GM10847 (cell line): Measurements from ENCODE around the gene AKAP12.

Experiments
- POLR2A ChIP-seq: IDR thresholded peaks from 2 replicates; pipeline ENCODE4 v1.6.1; 2011; ENCODE audit not compliant: insufficient read length; ENCODE audit errors: extremely low read depth

Gene AKAP12

DNA sequence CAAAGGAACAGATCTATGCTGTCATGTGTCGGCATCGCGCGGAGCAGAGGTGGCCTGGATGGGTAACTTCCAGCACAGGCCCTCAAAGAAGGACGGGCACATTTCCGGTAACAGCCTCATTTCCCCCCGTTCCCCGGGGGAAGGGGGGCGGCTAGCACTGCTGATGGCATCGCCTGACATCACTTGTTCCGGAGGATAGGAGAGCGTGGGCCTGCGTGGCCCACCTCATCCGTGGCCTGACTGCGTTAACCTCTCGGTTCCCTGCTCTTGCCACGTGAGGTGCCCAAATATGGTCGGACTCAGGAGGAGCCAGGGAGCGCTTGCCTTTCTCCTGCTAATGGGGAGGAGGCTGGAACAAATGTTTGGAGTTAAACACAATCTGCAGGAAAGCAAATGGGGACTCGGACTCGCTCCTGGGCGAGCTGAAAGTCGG lies at the start of gene AKAP12:
TSS of gene AKAP12 (plus strand) at position 365 of the 433 bp plus-strand sequence. CDS start 596 bp downstream, outside the sequence.
- no peak for TF ChIP-seq POLR2A

GRCh38 chr6:151191527-151191926 lies 48.2 kb upstream of the AKAP12 start:
- TF ChIP-seq POLR2A: no peak

GRCh38 chr6:151196555-151196954 lies 43.2 kb upstream of the AKAP12 start:
- no peak for TF ChIP-seq POLR2A

DNA sequence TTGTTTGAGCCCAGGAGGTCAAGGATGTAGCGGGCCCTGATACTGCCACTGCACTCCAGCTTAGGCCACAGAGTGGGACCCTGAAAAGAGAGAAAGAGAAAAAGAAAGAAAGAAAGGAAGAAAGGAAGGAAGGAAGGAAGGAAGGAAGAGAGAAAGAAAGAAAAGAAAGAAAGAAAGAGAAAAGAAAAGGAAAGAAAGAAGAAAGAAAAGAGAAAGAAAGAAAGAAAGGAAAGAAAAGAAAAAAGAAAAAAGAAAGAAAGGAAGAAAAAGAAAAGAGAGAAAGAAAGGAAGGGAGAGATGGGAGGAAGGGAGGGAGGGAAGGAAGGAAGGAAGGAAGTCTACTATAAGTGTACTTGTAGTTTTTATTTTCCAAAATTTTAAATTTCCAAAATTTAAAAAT lies 42.2 kb upstream of the AKAP12 start:
- TF ChIP-seq POLR2A: no peak

- TF ChIP-seq POLR2A: no peak
Measured at GRCh38 chr6:151199991-151200390, 39.8 kb upstream of the AKAP12 start.

GRCh38 chr6:151205721-151206600 lies 33.8 kb upstream of the AKAP12 start:
- TF ChIP-seq POLR2A: no peak

DNA sequence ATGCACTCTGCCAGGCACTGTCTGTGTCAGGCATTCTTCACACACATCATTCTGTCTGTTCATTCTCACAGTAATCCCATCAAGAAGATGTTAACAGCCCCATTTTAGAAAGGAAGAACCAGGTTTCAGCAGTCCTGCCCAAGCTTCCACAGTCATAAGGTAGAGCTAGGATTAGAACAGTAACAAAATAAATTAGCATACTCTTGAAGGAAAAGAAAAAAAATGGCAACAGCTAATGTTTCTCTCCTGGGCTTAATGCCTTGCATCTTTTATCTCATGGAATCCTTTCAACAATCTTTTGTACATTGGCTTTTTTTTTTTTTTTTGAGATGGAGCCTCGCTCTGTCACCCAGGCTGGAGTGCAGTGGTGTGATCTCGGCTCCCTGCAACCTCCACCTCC lies 32.1 kb upstream of the AKAP12 start:
- no peak for TF ChIP-seq POLR2A

DNA sequence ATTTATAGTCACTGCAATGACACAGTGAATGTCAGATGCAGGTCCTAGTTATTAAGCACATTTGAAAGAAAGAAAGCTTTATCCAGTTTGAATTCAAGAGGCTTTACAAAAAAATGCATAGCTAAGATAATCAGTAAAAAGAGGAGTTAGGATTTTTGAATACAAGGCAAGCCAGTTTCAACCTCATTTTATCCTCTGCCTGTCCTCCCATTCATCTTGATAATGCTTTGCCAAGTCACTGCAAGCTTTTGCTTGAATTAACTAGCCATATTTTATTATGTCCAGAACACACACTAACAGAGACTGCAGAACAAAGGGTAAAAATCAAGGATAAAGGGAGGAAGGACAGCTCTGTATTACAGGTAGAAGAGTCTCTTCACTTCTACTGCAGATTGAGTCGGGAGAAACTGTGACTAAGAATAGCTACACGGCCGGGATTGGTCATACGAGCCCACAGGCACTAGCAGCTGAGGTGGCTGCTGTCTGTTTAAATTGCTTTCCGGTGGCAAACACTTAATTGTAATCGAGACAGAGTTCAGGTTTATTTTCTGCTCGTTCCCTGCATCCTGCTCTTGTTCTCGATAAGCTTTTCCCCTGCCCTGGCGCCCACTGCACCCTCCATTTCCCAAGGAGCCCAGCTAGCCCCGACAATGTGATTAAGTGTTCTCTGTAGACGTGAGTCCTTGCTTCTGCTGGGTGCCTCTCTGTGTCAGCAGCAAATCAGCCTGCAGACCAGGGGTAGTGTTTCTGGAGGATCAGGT lies 30.5 kb upstream of the AKAP12 start:
- TF ChIP-seq POLR2A: no peak

GRCh38 chr6:151211075-151211474 lies 28.7 kb upstream of the AKAP12 start:
- no peak for TF ChIP-seq POLR2A

DNA sequence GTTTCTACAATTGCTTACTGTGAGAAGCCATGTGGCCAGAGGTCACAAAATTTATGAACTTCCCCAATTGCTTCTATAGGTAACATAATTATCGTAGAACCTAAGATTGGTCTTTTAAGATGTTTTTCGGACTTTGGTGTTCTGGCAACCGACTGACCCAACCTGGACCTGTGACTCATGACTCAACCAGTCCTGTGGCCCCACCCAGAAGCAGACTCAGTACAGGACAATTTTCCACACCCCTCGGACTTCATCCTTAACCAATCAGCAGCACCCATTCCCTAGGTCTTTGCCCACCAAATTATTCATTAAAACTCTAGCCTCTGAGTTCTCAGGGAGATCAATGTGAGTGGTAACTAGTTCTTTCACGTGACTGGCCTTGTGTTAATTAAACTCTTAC lies 26.4 kb upstream of the AKAP12 start:
- TF ChIP-seq POLR2A: no peak

DNA sequence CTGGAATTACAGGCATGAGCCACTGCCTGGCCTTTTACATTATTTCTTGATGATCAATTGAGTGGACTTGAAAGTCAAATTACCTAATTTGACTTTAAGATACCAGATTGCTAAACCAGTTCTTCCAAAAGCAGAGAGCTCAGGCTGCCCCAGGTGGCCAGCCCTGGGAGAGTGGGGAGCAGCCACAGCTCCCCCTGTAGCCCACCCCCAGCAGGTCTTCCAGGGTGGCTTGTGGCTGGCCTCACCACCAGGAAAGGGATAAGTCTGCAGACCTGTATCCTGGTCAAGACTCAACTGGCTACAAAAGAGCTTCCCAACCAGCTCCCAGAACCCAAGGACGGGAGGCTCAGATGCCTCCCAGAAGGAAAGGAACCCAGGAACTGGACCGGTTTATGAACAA lies 23.8 kb upstream of the AKAP12 start:
- no peak for TF ChIP-seq POLR2A

- TF ChIP-seq POLR2A: no peak
Measured at GRCh38 chr6:151216804-151217203, 23.0 kb upstream of the AKAP12 start.

DNA sequence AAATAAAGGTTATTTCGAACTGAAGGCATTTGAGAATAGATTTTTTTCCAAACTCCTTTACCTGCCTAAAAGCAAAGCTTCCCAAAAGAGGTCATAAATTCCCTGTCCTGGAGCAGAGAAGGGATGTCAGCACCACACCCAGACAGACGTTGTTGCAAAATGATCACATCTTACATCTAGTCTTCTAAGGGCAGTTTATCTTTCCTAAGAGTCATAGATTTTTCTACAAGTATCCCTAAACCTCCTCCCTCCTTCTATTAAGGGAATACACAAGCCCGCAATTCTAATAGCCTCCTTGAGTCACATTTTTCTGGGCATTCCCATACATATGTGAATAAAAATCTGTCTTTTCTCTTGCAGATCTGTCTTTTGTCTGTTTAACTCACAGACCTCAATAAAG lies 20.6 kb upstream of the AKAP12 start:
- TF ChIP-seq POLR2A: no peak

DNA sequence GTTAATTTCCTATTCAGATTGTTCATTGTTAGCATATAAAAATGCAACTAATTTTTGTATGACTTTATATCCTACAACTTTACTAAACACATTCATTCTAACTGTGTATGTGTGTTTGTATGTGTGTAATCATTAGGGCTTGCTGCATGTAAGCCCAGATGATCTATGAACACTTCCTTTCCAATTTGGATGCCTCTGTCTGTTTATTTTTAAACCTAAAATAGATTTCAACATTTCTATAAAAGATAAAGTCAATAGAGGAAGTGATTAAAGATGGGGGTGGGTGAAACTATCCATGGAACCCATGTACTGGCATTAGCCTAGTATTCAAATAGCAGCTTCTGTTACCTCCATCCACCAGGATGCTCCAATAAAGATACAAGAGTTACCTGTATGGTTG lies 15.7 kb upstream of the AKAP12 start:
- no peak for TF ChIP-seq POLR2A

DNA sequence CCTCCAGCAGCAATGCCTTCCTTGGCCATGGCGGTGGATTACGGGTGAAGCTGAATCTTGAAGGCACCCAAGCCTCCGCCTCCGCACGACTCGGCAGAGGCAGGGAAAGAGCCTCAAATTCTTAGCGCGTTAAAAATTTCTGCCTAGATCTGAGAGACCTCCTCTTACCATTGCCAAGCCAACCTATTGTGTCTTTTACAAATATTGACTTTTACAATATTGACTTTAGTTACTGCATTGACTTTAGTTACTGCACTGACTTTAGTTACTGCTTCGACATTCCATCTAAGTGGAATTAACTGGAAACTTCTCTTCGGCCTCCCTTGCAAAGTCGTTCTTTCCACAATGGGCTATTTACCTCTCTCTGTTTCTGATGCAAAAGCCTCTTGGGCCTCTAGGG lies 13.8 kb upstream of the AKAP12 start:
- no peak for TF ChIP-seq POLR2A

GRCh38 chr6:151228788-151229400 lies 10.9 kb upstream of the AKAP12 start:
- TF ChIP-seq POLR2A: no peak
